HFF-Myc (cell line): Measurements from ENCODE around the gene ZDHHC8.

Source experiments
- DNase-seq: peaks from one replicate; pipeline ENCODE4 v3.0.0-alpha.2; 2011; ENCODE audit warnings: low read depth; ENCODE audit errors: extremely low read depth
- H3K4me3 ChIP-seq: replicated peaks from 2 replicates; pipeline ENCODE4 v1.5.1; 2011; ENCODE audit warnings: low read depth, mild to moderate bottlenecking, control low read depth, low read length
- TF ChIP-seq, protein P1 (sequence below): IDR thresholded peaks from 2 replicates; pipeline ENCODE4 v1.5.1; 2012; ENCODE audit warnings: mild to moderate bottlenecking, low read depth, low read length, control low read depth; ENCODE audit errors: missing control alignments

Gene ZDHHC8

DNA sequence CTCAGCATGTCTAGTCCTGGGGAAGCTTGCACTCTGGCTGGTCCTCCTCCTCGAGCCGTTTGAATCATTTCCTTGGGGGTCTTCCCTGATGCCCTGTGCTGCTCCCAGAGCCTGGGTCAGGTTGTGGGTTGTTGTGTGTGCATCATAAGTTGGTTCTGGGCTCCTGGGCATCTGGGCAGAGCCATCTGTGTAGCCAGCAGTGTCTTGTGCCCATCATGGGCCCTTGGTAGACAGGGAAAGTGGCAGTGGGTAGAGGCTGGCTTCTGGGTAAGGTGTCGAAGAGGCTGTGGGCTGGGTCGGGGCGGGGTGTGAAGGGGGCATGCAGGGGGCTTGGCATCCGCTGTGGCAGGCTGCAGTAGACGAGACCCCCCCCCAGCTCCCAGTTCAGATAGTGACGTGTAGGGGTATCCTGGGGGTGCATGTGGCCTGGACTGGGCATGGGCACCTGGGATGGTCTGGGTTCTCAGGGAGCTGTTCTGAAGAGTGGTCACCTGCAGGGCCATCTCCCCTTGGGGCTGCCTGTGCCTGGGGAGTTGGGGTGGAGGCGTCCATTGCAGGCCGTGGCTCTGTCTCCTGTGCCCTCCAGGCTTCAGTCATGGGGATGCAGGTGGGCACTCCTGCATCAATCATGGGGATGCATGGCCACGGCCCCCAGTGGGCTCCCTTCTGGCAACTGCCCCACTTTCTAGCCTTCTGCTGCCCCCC lies 7.4 kb upstream of the ZDHHC8 start:
- no peak overlapping the region for H3K4me3 ChIP-seq
- DNase-seq: no peak
- TF ChIP-seq, protein P1, sequence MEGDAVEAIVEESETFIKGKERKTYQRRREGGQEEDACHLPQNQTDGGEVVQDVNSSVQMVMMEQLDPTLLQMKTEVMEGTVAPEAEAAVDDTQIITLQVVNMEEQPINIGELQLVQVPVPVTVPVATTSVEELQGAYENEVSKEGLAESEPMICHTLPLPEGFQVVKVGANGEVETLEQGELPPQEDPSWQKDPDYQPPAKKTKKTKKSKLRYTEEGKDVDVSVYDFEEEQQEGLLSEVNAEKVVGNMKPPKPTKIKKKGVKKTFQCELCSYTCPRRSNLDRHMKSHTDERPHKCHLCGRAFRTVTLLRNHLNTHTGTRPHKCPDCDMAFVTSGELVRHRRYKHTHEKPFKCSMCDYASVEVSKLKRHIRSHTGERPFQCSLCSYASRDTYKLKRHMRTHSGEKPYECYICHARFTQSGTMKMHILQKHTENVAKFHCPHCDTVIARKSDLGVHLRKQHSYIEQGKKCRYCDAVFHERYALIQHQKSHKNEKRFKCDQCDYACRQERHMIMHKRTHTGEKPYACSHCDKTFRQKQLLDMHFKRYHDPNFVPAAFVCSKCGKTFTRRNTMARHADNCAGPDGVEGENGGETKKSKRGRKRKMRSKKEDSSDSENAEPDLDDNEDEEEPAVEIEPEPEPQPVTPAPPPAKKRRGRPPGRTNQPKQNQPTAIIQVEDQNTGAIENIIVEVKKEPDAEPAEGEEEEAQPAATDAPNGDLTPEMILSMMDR: no peak

DNA sequence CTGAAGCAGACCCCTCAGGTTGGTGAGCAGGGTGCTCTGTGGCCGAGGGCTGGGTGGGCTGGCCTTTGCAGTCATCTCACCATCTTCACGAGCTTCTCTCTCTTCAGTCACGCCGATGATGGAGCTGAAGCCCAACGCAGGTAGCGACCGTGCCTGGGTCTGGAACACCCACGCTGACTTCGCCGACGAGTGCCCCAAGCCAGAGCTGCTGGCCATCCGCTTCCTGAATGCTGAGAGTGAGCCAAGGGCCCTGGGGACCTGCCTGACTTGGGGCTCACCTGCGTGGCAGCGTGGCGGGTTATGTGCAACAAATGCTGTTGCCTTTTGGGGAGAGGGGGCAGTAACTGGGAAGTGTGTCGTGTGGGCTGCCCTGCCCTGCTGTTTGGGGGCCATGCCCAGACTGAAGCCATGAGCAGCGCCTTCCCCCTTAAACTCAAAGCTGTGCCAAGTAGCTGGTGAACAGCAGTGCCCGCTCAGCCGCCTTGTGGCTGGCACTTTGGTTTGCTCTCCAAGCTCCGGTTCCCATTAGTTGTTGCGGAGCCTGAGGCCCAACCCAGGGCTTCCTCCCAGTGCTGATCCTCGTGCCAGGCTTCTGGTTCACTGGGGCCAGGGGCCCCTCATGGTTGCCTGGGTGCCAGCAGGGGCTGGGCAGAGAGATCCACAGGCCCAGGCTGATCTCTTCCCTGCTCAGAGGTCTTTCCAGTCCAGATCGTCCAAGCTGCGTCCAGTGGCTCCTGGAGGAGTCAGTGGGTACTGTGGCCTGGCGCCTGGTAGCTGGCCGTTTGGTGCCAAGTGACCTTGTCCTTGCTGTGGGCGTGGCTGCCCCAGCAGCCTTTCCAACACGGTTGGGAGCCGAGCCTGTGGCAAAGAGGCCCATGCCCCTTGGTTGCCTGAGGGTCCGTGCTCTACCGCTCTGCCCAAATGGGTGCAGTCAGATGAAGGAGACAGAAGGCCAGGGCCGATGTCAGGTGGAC lies 6.1 kb upstream of the ZDHHC8 start:
- no peak overlapping the region for H3K4me3 ChIP-seq
- TF ChIP-seq, protein P1: no peak

DNA sequence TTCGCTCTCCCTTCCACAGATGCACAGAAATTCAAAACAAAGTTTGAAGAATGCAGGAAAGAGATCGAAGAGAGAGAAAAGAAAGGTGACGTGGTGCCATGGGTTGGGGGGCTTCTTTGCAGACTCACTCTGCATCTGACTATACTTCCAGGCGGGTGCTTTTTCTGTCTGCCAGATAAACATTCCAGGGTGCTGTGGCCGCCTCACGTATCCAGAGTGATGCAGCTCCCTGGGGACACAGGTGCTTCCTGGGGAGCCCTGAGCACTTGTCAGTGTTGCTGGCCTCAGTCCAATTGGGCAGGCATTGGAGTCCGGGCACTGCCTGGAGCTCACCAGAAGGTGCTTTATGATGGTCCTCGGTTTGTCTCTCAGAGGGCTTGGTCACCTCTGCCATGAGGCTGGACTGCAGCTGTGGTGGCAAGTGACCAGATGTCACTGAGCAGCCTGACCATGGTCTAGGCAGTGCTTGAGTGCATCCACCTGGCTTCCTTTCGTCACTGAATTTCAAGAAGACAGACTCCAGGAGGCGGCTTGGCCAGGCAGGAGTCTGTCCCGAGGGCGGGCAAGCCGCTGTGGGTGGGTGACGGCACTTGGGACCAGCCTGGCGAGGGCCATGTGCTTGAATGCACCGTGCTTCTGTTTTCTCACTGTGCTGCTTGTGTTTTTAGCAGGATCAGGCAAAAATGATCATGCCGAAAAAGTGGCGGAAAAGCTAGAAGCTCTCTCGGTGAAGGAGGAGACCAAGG lies 5.1 kb upstream of the ZDHHC8 start:
- TF ChIP-seq, protein P1: no peak

More for the DNA sequence above, 6.1 kb upstream of the ZDHHC8 start:
- no peak for DNase-seq

DNA sequence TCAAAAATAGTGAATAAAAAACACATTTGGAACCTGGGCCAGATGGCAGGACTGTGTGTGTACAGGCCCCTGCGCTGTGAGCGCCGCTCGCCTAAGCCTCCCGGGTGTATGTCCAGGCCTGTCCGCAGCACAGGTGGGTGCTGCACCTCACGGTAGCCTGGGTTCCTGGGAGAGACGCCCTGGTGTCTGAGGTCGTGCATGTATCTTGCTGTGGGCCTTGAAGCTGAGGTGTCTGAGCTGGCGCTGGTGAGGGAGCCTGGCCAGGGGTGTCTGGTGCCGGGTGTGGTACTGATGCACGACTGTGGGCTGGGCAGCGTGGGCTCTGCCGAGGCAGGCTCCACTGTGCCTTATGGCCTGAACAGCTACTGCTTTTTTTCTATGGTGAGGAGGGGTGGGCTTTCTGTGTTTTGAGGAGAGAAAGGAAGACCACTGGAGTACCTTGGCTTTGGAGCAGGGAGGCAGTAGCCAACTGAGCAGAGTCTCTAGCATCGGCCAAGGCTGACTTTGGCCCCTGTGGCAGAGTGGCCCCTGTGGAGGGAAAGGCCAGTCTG lies 4.2 kb upstream of the ZDHHC8 start:
- no peak overlapping the region for H3K4me3 ChIP-seq
- DNase-seq: no peak
- TF ChIP-seq, protein P1: no peak

More for the DNA sequence above, 5.1 kb upstream of the ZDHHC8 start:
- no peak for DNase-seq
- no peak overlapping the region for H3K4me3 ChIP-seq

DNA sequence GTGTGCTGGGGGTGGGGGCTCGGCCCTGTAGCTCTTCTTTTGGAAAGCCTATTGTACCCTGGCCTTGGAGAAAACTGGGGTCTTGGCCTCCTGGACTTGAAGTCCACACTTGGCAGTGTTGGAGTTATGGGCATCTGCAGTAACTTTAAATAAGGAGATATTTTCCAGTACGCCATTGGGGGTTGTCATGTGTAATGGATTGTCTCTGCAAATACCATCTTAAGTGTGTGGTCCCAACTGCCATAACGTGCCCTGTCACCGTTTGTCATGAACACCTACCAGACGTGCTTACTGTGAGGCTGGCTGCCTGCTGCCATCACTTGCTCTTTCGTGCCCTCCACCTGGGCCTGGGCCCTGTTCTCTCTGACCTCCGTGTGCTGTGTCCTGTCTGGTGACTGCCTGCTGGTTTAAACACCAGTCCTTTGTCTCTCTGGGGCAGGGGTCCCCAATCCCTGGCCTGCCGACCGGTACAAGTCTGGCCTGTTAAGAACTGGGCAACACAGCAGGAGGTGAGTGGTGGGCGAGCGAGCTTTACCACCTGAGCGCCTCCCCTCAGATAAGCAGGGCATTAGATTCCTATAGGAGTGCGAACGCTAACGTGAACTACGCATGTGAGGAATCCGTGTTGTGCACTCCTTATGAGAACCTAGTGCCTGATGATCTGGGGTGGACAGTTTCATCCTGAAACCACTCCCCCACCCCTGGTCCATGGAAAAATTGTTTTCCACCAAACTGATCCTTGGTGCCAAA lies 3.6 kb upstream of the ZDHHC8 start:
- no peak for DNase-seq
- TF ChIP-seq, protein P1: no peak
- H3K4me3 ChIP-seq: no peak overlapping the region

DNA sequence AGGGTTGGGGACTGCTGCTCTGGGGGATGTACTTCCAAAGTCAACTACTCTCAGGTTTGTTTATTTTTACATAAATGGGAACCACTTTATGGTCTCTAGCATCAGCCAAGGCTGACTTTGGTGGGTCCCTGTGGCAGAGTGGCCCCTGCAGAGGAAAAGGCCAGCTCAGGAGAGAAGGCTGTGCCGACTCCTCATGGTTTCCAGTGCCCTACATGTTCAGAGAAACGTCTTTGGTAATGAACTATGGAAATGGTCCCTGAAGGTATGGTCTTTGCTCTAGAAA lies 3.0 kb upstream of the ZDHHC8 start:
- DNase-seq: no peak
- TF ChIP-seq, protein P1: no peak
- H3K4me3 ChIP-seq: no peak overlapping the region
